ENCODE results near the gene OGFOD3.

The OGFOD3 gene

DNA sequence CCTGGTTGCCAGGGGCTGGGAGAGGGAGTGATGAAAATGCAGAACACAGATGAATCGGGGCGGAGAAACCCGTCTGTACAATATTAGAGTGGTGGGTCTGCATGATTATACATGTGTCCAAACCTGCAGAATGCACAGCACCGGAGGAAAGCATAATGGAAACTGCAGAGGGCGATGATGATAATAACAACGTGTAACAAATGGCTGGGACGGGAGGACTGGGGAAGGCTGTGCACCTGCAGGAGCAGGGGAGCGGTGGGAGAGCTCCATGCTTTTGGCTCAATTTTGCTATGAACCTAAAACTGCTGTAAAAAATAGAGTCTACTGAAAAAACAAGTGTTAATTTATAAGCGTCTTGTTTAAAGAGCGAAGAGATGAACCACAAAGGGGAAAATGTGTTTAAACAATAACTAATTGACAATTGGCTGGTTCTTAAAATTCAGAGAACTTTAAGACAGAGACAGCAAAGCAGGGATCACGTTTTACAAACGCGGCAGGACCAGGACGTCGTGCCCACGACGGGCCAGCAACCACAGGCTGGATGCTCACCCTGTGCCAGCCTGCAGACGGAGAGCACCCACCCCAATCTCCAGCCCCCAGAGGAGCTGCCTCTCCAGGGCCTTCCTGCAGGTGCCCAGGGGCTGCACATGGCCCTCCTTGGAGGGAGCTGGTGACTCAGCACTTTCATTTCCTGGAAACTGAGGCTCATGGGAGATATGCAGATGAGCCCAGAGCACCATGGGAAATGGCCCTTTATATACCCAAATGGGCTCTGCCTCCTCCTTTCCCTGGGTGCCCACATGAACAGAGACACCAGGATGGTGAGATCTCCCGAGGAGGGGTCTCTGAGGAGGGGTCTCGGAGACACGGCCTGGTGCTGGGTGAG, 59.7 kb downstream of the OGFOD3 start, which contains the start of gene TEX19:
Gene TEX19, plus strand, starts transcription at position 783 of the 886 bp plus-strand sequence. CDS start 2,904 bp downstream, outside the sequence.
- TF ChIP-seq HDGF (IDR thresholded peaks at IDR 0.05; ENCODE audit: borderline replicate concordance) (no peak), L3MBTL2 (conservative IDR thresholded peaks at IDR 0.05) (peak; percentile 100), ELF4 (IDR thresholded peaks at IDR 0.05) (peak; percentile 83), TARDBP (IDR thresholded peaks at IDR 0.05) (no peak)
- DNase-seq (ENCODE audit: extremely low spot score) = peak; percentile 74
- ChIA-PET POLR2A (interaction anchor here (0.7 to 4.0 kb wide), 3 partner anchors 9 to 14 kb away, joined by 3 to 22 read pairs (median 5); no protein-coding TSS in a partner anchor), CTCF (interaction anchor here (0.6 to 1.3 kb wide), 4 partner anchors 8 to 114 kb away, joined by 3 to 7 read pairs (median 4); no protein-coding TSS in a partner anchor)

DNA sequence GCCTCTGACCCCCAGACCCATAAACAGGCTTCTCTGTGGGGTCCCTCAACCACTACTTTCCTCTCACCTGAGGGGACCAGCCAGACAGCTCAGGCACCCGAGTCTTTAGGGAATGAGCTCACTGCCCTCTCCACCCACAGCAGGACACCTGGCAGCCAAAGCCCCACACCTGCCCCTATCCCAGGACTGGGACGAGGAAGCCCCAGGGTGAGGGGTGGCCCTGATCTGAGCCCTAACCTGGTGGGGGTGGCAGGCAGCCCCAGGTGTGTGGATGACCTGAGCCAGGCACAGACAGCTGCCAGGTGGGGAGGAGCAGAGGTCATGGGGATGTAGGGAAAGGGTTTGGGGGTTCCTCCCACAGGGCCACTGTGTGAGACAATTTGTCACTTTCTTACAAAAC, 61.0 kb downstream of the OGFOD3 start:
- TF ChIP-seq TARDBP (IDR thresholded peaks at IDR 0.05) = no peak
- TF ChIP-seq ZNF384 (IDR thresholded peaks at IDR 0.05) = no peak
- TF ChIP-seq SUZ12 (IDR thresholded peaks at IDR 0.05) = no peak
- TF ChIP-seq, protein P1, sequence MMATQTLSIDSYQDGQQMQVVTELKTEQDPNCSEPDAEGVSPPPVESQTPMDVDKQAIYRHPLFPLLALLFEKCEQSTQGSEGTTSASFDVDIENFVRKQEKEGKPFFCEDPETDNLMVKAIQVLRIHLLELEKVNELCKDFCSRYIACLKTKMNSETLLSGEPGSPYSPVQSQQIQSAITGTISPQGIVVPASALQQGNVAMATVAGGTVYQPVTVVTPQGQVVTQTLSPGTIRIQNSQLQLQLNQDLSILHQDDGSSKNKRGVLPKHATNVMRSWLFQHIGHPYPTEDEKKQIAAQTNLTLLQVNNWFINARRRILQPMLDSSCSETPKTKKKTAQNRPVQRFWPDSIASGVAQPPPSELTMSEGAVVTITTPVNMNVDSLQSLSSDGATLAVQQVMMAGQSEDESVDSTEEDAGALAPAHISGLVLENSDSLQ (IDR thresholded peaks at IDR 0.05) = no peak
- no peak for TF ChIP-seq SP1 (IDR thresholded peaks at IDR 0.05)
- TF ChIP-seq LEF1 (IDR thresholded peaks at IDR 0.05; ENCODE audit: borderline replicate concordance) = no peak
- no peak for TF ChIP-seq FOXA1 (IDR thresholded peaks at IDR 0.05)
- no peak for TF ChIP-seq BHLHE40 (IDR thresholded peaks at IDR 0.05; ENCODE audit: borderline replicate concordance)
- TF ChIP-seq ELF4 (IDR thresholded peaks at IDR 0.05) = no peak
- no peak for DNase-seq (ENCODE audit: extremely low spot score)
- ChIA-PET POLR2A (interaction anchor here (4.0 kb wide), 1 partner anchor 10 kb away, joined by 22 read pairs; no protein-coding TSS in a partner anchor), CTCF (interaction anchor here (1.2 kb wide), 1 partner anchor 57 kb away, joined by 4 read pairs; no protein-coding TSS in a partner anchor)

DNA sequence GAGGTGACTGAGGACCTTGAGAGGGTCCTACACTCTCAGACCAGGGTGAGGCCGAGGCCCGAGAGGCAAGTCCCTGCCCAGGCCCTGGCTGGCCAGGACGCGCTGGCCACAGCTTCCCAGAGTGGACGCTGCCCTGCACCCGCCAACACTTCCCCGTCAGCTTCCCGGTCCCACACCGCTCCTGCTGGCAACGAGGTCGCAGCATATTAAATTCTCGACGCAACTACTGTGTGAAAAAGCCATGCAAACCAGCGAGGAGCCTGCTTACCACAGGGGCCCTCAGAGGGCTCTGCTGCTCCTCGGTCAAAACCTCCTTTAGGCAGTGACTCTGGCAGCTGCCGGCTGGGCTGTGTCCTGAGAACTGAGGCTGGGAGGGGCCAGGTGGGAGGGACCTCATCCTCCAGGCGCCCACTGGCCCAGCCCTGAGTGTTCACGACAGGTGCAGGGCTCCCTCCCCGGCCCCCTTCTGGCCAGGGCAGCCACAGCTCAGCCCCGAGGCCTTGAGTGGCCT, 61.5 kb downstream of the OGFOD3 start:
- ChIA-PET POLR2A (interaction anchor here (0.8 to 4.0 kb wide), 2 partner anchors 11 to 17 kb away, joined by 3 to 22 read pairs; no protein-coding TSS in a partner anchor), CTCF (no interaction called here)
- no peak for DNase-seq (ENCODE audit: extremely low spot score)
- TF ChIP-seq SUZ12 (IDR thresholded peaks at IDR 0.05) = no peak
- no peak for TF ChIP-seq ELF4 (IDR thresholded peaks at IDR 0.05)
- no peak for TF ChIP-seq FOXM1 (IDR thresholded peaks at IDR 0.05; ENCODE audit: borderline replicate concordance)
- TF ChIP-seq FOXK2 (IDR thresholded peaks at IDR 0.05) = no peak
- TF ChIP-seq L3MBTL2 (conservative IDR thresholded peaks at IDR 0.05) = no peak
- no peak for TF ChIP-seq FOXA1 (IDR thresholded peaks at IDR 0.05)
- TF ChIP-seq BHLHE40 (IDR thresholded peaks at IDR 0.05; ENCODE audit: borderline replicate concordance) = no peak
- TF ChIP-seq ARNT (IDR thresholded peaks at IDR 0.05) = no peak
- no peak for TF ChIP-seq CTBP1 (IDR thresholded peaks at IDR 0.05; ENCODE audit: borderline replicate concordance)
- no peak for TF ChIP-seq NFRKB (IDR thresholded peaks at IDR 0.05)
- no peak for TF ChIP-seq ZNF384 (IDR thresholded peaks at IDR 0.05)
- TF ChIP-seq HDGF (IDR thresholded peaks at IDR 0.05; ENCODE audit: borderline replicate concordance) = no peak
- TF ChIP-seq LEF1 (IDR thresholded peaks at IDR 0.05; ENCODE audit: borderline replicate concordance) = no peak

DNA sequence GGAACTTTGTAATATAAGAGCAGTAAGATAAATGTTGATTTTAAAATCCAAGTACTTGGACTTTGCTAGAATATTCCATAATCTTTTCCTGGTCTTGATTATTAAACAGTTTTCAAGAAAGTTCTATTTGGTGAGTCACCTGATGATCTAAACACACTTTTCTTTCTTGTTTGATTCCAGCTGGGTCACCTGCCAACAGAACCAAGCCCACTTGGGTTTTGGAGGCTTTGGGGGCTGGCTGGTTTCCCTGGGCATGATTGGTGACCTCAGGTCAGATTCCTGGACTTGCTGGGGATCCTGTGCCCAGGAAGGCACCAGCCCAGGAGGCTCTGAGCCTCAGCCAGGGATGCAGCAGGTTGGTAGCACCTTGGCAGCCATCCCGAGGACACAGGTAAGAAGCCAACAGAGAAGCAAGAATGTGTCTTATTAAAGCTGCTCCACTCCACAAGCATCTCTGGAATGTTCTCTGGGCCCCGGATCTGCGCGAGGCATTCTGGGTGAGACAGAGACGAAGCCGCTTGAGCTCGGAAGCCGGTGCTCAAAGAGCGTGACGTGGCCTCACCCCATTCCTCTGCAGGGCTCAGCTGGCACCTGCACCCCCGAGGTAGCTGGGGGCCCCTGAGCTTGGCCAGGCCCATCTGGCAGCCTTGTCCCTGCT, 62.5 kb downstream of the OGFOD3 start:
- ChIA-PET CTCF (interaction anchor here (0.6 kb wide), 1 partner anchor 116 kb away, joined by 3 read pairs; no protein-coding TSS in a partner anchor), POLR2A (interaction anchor here (0.8 to 4.0 kb wide), 2 partner anchors 12 to 18 kb away, joined by 3 to 22 read pairs; no protein-coding TSS in a partner anchor)
- DNase-seq (ENCODE audit: extremely low spot score) = no peak
- TF ChIP-seq FOXA1 (IDR thresholded peaks at IDR 0.05) (no peak), TARDBP (IDR thresholded peaks at IDR 0.05) (no peak), FOXM1 (IDR thresholded peaks at IDR 0.05; ENCODE audit: borderline replicate concordance) (no peak), FOXK2 (IDR thresholded peaks at IDR 0.05) (no peak), SUZ12 (IDR thresholded peaks at IDR 0.05) (no peak), SP1 (IDR thresholded peaks at IDR 0.05) (no peak), LEF1 (IDR thresholded peaks at IDR 0.05; ENCODE audit: borderline replicate concordance) (no peak), ELF4 (IDR thresholded peaks at IDR 0.05) (no peak), L3MBTL2 (conservative IDR thresholded peaks at IDR 0.05) (no peak), CTBP1 (IDR thresholded peaks at IDR 0.05; ENCODE audit: borderline replicate concordance) (no peak), ARNT (IDR thresholded peaks at IDR 0.05) (no peak), ZNF384 (IDR thresholded peaks at IDR 0.05) (no peak), BHLHE40 (IDR thresholded peaks at IDR 0.05; ENCODE audit: borderline replicate concordance) (no peak)

DNA sequence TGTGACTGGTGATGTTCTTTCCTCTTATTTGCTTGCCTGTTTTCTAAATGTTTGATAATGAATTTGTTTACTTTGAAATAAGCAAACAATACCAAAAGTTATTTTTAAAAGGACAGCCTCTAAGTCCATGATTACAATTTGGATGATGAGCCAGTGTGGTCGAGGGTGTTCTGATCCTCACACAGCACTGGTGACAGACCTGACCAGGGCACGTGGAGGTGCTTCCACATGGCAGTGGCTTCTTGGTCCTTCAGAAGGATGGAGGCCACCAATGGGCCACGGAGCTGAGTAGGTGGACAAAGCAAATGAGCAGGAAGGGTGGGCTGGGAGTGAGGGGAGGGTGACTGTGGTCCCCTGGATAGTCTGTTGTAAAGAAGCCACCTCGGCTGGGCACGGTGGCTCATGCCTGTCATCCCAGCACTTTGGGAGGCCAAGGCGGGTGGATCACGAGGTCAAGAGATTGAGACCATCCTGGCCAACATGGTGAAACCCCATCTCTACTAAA, 63.5 kb downstream of the OGFOD3 start:
- TF ChIP-seq TARDBP (IDR thresholded peaks at IDR 0.05) = no peak
- no peak for TF ChIP-seq SUZ12 (IDR thresholded peaks at IDR 0.05)
- TF ChIP-seq FOXM1 (IDR thresholded peaks at IDR 0.05; ENCODE audit: borderline replicate concordance) = no peak
- TF ChIP-seq FOXK2 (IDR thresholded peaks at IDR 0.05) = no peak
- TF ChIP-seq ARNT (IDR thresholded peaks at IDR 0.05) = no peak
- no peak for TF ChIP-seq LEF1 (IDR thresholded peaks at IDR 0.05; ENCODE audit: borderline replicate concordance)
- POLR2A ChIA-PET = no interaction called here
- no peak for DNase-seq (ENCODE audit: extremely low spot score)
- CTCF ChIA-PET = interaction anchor here (0.6 kb wide), 1 partner anchor 115 kb away, joined by 3 read pairs; no protein-coding TSS in a partner anchor

DNA sequence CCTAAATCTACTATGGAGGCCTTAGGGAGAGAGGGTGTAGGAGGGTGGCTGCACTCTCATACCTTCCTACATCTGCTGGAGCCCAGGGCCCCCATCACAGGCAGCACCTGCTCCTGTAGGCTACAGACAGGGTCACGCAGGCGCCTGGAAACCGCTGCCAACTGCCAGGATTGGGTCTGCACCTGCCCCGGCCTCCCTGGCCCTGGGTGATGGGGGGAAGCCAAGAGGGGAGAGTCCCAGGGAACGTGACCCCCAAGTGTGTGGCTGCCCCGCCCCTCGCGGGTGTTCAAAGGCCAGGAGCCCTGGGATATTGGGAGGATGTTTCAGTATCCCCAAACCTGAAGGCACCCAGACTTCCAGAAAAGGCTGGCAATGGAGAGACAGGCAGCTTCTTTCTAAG, 64.9 kb downstream of the OGFOD3 start:
- DNase-seq (ENCODE audit: extremely low spot score) = no peak
- ChIA-PET CTCF (no interaction called here), POLR2A (no interaction called here)
- TF ChIP-seq LEF1 (IDR thresholded peaks at IDR 0.05; ENCODE audit: borderline replicate concordance) = no peak
- no peak for TF ChIP-seq BHLHE40 (IDR thresholded peaks at IDR 0.05; ENCODE audit: borderline replicate concordance)
- TF ChIP-seq FOXK2 (IDR thresholded peaks at IDR 0.05) = no peak
- TF ChIP-seq, protein P1 (IDR thresholded peaks at IDR 0.05) = no peak
- TF ChIP-seq SUZ12 (IDR thresholded peaks at IDR 0.05) = no peak
- TF ChIP-seq L3MBTL2 (conservative IDR thresholded peaks at IDR 0.05) = no peak
- TF ChIP-seq NFRKB (IDR thresholded peaks at IDR 0.05) = no peak
- TF ChIP-seq CTBP1 (IDR thresholded peaks at IDR 0.05; ENCODE audit: borderline replicate concordance) = no peak
